NT2/D1 (cell line): ENCODE results near the gene OSR1.
"Not testable (repeated sequence)": the region's sequence is repeated elsewhere in the genome, so short reads cannot be mapped to it uniquely, and the experiment has no call there.

ENCODE experiments used
- SUZ12 ChIP-seq: IDR thresholded peaks from 2 replicates; pipeline ENCODE4 v1.6.1; 2011; ENCODE audit not compliant: insufficient read length, insufficient read depth; ENCODE audit errors: extremely low read depth
- YY1 ChIP-seq: IDR thresholded peaks from 2 replicates; pipeline ENCODE4 v1.6.1; 2011; ENCODE audit not compliant: insufficient read length, insufficient read depth

DNA sequence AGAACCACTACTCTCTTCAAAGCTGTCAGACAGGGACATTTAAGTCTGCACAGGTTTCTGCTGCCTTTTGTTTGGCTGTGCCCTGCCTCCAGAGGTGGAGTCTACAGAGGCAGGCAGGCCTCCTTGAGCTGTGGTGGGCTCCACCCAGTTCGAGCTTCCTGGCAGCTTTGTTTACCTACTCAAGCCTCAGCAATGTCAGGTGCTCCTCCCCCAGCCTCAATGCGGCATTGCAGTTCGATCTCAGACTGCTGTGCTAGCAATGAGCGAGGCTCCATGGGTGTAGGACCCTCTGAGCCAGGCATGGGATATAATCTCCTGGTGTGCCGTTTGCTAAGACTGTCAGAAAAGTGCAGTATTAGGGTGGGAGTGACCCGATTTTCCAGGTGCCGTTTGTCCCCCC, 31.0 kb upstream of the OSR1 start:
- TF ChIP-seq SUZ12, YY1: not testable (repeated sequence)
